CD4-positive, alpha-beta T cell (primary cell): ENCODE results near the gene FGF14. TPM values are rescaled to one million over a fixed set of nuclear protein-coding genes. Genes with fewer than 3 reads are reported as not detected.

Source experiments
- ATAC-seq: fragments of 200-7000 bp; cut with Tn5 transposase; one replicate; pipeline ENCODE4 v1.10.0; 2022; ENCODE audit warnings: mild to moderate bottlenecking; ENCODE audit not compliant: poor library complexity
- CTCF ChIA-PET: fragments of 350-600 bp; sonication (Branson Sonifier 250); formaldehyde crosslinking; loops from one replicate; lab custom pipeline; 2021; ENCODE audit warnings: antibody characterized with exemption, inconsistent platforms; lab: Charles Lee
- POLR2A ChIA-PET: fragments of 350-600 bp; sonication (Branson Sonifier 250); formaldehyde crosslinking; loops from one replicate; lab custom pipeline; 2021; ENCODE audit warnings: antibody characterized with exemption, inconsistent platforms; lab: Charles Lee
- DNase-seq, 14 experiments: peaks; one replicate each; pipeline ENCODE4 v3.0.0-alpha.2; 2013 to 2020; ENCODE audit warnings: mixed read lengths in 2 of 14
- H3K27ac ChIP-seq, 2 donors: one replicate each; pipeline versions ENCODE4 v1.5.1 to v1.7.0; 2013; ENCODE audit warnings: low read length in 2 of 2, low read depth in 1 of 2, mild to moderate bottlenecking in 1 of 2
- H3K27me3 ChIP-seq, 2 experiments: 1 replicate in 1 of 2; 2 replicates in 1 of 2; pipeline versions ENCODE4 v1.6.1 to v1.7.0; 2013; ENCODE audit warnings: low read length in 2 of 2, control low read depth in 1 of 2, mild to moderate bottlenecking in 1 of 2, moderate library complexity in 1 of 2; ENCODE audit not compliant: insufficient read depth in 2 of 2, control insufficient read depth in 1 of 2
- H3K36me3 ChIP-seq: one replicate; pipeline ENCODE4 v1.6.1; 2013; ENCODE audit warnings: low read length, control low read depth; ENCODE audit not compliant: insufficient read depth
- H3K4me1 ChIP-seq: one replicate; pipeline ENCODE4 v1.6.1; 2013; ENCODE audit warnings: low read length, control low read depth; ENCODE audit not compliant: insufficient read depth
- H3K4me3 ChIP-seq: one replicate; pipeline ENCODE4 v1.5.1; 2013; ENCODE audit warnings: mild to moderate bottlenecking, low read length, moderate library complexity
- H3K9me3 ChIP-seq, 2 experiments: 1 replicate in 1 of 2; 2 replicates in 1 of 2; pipeline versions ENCODE4 v1.6.1 to v1.7.0; 2013; ENCODE audit warnings: low read length in 2 of 2, mild to moderate bottlenecking in 2 of 2, control low read depth in 1 of 2, moderate library complexity in 1 of 2; ENCODE audit not compliant: control insufficient read depth in 1 of 2, insufficient read depth in 1 of 2
- H3K27ac Mint-ChIP-seq: one replicate; pipeline ENCODE4 v1.8.0; 2020; ENCODE audit warnings: mixed read lengths
- H3K27me3 Mint-ChIP-seq: one replicate; pipeline ENCODE4 v1.8.0; 2021; ENCODE audit warnings: mixed read lengths
- H3K36me3 Mint-ChIP-seq: one replicate; pipeline ENCODE4 v1.8.0; 2021; ENCODE audit warnings: low read depth, mixed read lengths
- H3K4me1 Mint-ChIP-seq: one replicate; pipeline ENCODE4 v1.8.0; 2021; ENCODE audit warnings: low read depth, mixed read lengths
- H3K4me3 Mint-ChIP-seq: one replicate; pipeline ENCODE4 v1.8.0; 2020; ENCODE audit warnings: mild to moderate bottlenecking, mixed read lengths
- H3K9me3 Mint-ChIP-seq: one replicate; pipeline ENCODE4 v1.8.0; 2020; ENCODE audit warnings: mixed read lengths
- CTCF ChIP-seq: fragments of 200-600 bp; IDR thresholded peaks from one replicate; pipeline ENCODE4 v1.8.0; 2022; ENCODE audit warnings: antibody characterized with exemption, mild to moderate bottlenecking
- intact Hi-C, 2 experiments: fragments of 100-400 bp; cut with DNase I in 1 of 2; cut with micrococcal nuclease in 1 of 2; formaldehyde crosslinking; loops; one replicate each; pipeline versions ENCODE4 v1.15.1 to v1.9.0; 2023 to 2025; cut with DNase I, micrococcal nuclease
- total RNA-seq, 174 experiments: library from RNA in 2 of 174; stranded (reverse) in 2 of 174; gene quantifications; one replicate each; pipeline ENCODE4 v1.2.3 and lab custom pipeline; 2021 to 2026

FGF14 gene
- total RNA-seq, 2 experiments from 2014 or later, result not detected

- intact Hi-C loops, result no loop called here
- no peak for TF ChIP-seq CTCF
- peaks cover 0 to 4% of the 10 kb centered on the region in 2 experiments for H3K27me3 ChIP-seq
- Mint-ChIP-seq H3K27ac (no peak overlapping the region), H3K4me3 (no peak overlapping the region), H3K27me3 (peaks cover 5% of the 10 kb centered on the region), H3K4me1 (no peaks in the 10 kb centered on the region), H3K36me3 (no peaks in the 10 kb centered on the region), H3K9me3 (no peaks in the 10 kb centered on the region)
- CTCF ChIA-PET, result no interaction called here
- H3K36me3 ChIP-seq, result no peaks in the 10 kb centered on the region
- H3K4me3 ChIP-seq, result no peak overlapping the region
- ATAC-seq (no peak), DNase-seq (no peak)
- H3K27ac ChIP-seq, result no peak overlapping the region
- peaks cover 0 to 4% of the 10 kb centered on the region in 2 experiments for H3K9me3 ChIP-seq
- no peaks in the 10 kb centered on the region for H3K4me1 ChIP-seq
- POLR2A ChIA-PET, result no interaction called here
Measured at GRCh38 chr13:102273111-102273510, 128.7 kb downstream of the FGF14 start.

DNA sequence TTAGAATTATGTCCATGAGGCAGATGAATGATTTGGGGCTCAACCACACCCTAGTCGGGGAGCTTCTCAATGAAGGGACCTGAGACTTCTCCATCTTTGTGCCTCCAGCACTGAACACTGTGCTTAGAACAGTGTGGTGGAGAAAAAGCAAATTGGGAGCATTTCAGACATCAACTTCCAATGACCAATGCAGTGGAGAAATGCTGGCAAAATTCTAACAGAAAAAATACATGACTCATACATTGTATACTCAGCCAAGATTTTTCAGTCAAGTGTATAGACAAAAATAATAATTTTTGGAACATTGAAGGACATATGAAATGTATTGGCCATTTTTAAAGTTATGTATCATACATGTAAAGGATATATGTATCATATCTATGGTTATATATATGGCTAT lies 134.7 kb downstream of the FGF14 start:
- Histone ChIP-seq H3K9me3 (no peaks in the 10 kb centered on the region), H3K27me3 (peaks cover 0 to 6% of the 10 kb centered on the region in 2 experiments), H3K4me3 (no peak overlapping the region), H3K4me1 (no peaks in the 10 kb centered on the region), H3K27ac (no peak overlapping the region), H3K36me3 (no peaks in the 10 kb centered on the region)
- Mint-ChIP-seq H3K36me3 (no peaks in the 10 kb centered on the region), H3K4me1 (no peaks in the 10 kb centered on the region), H3K27me3 (peaks cover 16% of the 10 kb centered on the region), H3K9me3 (no peaks in the 10 kb centered on the region), H3K27ac (no peak overlapping the region), H3K4me3 (no peak overlapping the region)
- ChIA-PET POLR2A (no interaction called here), CTCF (no interaction called here)
- no peak for ATAC-seq
- no peak for TF ChIP-seq CTCF
- intact Hi-C loops, result no loop called here
- no peak for DNase-seq

DNA sequence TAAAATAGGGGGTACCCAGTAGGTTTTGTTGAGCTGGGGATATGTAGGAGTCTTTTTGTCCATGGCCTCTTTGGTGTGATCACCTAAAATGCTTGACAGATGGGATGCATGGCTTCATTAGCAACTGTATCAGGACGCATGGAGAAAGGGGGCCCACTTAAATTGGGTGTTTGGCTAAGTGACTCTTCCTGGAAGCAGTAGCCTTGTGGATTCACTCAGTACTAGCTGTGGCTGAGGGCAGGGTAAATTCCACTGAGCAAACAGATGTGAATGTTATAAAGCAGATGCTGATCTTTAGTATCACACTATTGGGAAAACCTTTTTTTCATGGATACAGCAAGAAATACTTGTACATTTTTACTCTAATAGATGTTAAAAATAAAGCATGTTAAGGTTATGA lies 140.0 kb downstream of the FGF14 start:
- no peaks in the 10 kb centered on the region for H3K9me3 Mint-ChIP-seq
- H3K4me3 ChIP-seq, result no peak overlapping the region
- H3K4me1 ChIP-seq, result no peaks in the 10 kb centered on the region
- no peak for DNase-seq
- TF ChIP-seq CTCF, result no peak
- peaks cover 0 to 6% of the 10 kb centered on the region in 2 experiments for H3K27me3 ChIP-seq
- ChIA-PET CTCF (interaction anchor here (1.0 kb wide), 1 partner anchor 17 kb away, joined by 3 read pairs; no protein-coding TSS in a partner anchor), POLR2A (no interaction called here)
- peaks cover 0 to 7% of the 10 kb centered on the region in 2 experiments for H3K9me3 ChIP-seq
- no peak overlapping the region for H3K27ac ChIP-seq
- no peaks in the 10 kb centered on the region for H3K36me3 Mint-ChIP-seq
- no peaks in the 10 kb centered on the region for H3K4me1 Mint-ChIP-seq
- H3K27me3 Mint-ChIP-seq, result peaks cover 16% of the 10 kb centered on the region
- ATAC-seq, result no peak
- H3K4me3 Mint-ChIP-seq, result no peak overlapping the region
- intact Hi-C loops, result no loop called here
- no peak overlapping the region for H3K27ac Mint-ChIP-seq
- H3K36me3 ChIP-seq, result no peaks in the 10 kb centered on the region
